ENCODE results near the gene F2R.
A peak's percentile ranks its signal among the peaks of the same experiment; 100 is the strongest.

F2R gene

GRCh38 chr5:76720988-76721569 lies 5.2 kb downstream of the F2R start:
- H3K9me3 ChIP-seq (ENCODE audit: control insufficient read depth, insufficient read depth, low read length), result no peaks in the 10 kb centered on the region
- peaks cover 3% of the 10 kb centered on the region; the same call in 1 of the 2 replicates for H3K4me1 ChIP-seq (ENCODE audit: control insufficient read depth, insufficient read depth, low read length)
- H3K27me3 ChIP-seq (ENCODE audit: control insufficient read depth, insufficient read depth, low read length), result no peaks in the 10 kb centered on the region; the same call in 1 of the 2 replicates
- no peaks in the 10 kb centered on the region; the same call in 1 of the 2 replicates for H3K36me3 ChIP-seq (ENCODE audit: control insufficient read depth, insufficient read depth, low read length)
- H3K27ac ChIP-seq (ENCODE audit: low read depth, low read length), result no peak overlapping the region
- H3K9ac ChIP-seq (ENCODE audit: low read depth, low read length), result no peak overlapping the region
- H3K4me3 ChIP-seq (ENCODE audit: low read depth, low read length), result no peak overlapping the region

GRCh38 chr5:76723266-76723665 lies 7.3 kb downstream of the F2R start:
- H3K27me3 ChIP-seq (ENCODE audit: control insufficient read depth, insufficient read depth, low read length), result no peaks in the 10 kb centered on the region
- 0 out of 2 replicates have a peak, but pooled peaks cover 3% of the 10 kb centered on the region for H3K9me3 ChIP-seq (ENCODE audit: control insufficient read depth, insufficient read depth, low read length)
- no peak overlapping the region for H3K4me3 ChIP-seq (ENCODE audit: low read depth, low read length)
- peaks cover 10% of the 10 kb centered on the region; the same call in 1 of the 2 replicates for H3K36me3 ChIP-seq (ENCODE audit: control insufficient read depth, insufficient read depth, low read length)
- no peak overlapping the region for H3K9ac ChIP-seq (ENCODE audit: low read depth, low read length)
- 0 out of 2 replicates have a peak, but pooled peaks cover 3% of the 10 kb centered on the region for H3K4me1 ChIP-seq (ENCODE audit: control insufficient read depth, insufficient read depth, low read length)
- H3K27ac ChIP-seq (ENCODE audit: low read depth, low read length), result no peak overlapping the region

- Histone ChIP-seq H3K9me3 (ENCODE audit: control insufficient read depth, insufficient read depth, low read length) (0 out of 2 replicates have a peak, but pooled peaks cover 5% of the 10 kb centered on the region), H3K4me3 (ENCODE audit: low read depth, low read length) (no peak overlapping the region), H3K9ac (ENCODE audit: low read depth, low read length) (no peak overlapping the region), H3K27me3 (ENCODE audit: control insufficient read depth, insufficient read depth, low read length) (no peaks in the 10 kb centered on the region), H3K27ac (ENCODE audit: low read depth, low read length) (no peak overlapping the region), H3K4me1 (ENCODE audit: control insufficient read depth, insufficient read depth, low read length) (0 out of 2 replicates have a peak, but pooled peaks cover 3% of the 10 kb centered on the region), H3K36me3 (ENCODE audit: control insufficient read depth, insufficient read depth, low read length) (peaks cover 11% of the 10 kb centered on the region; the same call in 1 of the 2 replicates)
Measured at GRCh38 chr5:76723906-76724305, 8.0 kb downstream of the F2R start.

GRCh38 chr5:76724871-76725270 lies 8.9 kb downstream of the F2R start:
- H3K4me3 ChIP-seq (ENCODE audit: low read depth, low read length), result no peak overlapping the region
- peaks cover 11% of the 10 kb centered on the region; the same call in 1 of the 2 replicates for H3K36me3 ChIP-seq (ENCODE audit: control insufficient read depth, insufficient read depth, low read length)
- H3K9ac ChIP-seq (ENCODE audit: low read depth, low read length), result no peak overlapping the region
- H3K4me1 ChIP-seq (ENCODE audit: control insufficient read depth, insufficient read depth, low read length), result 0 out of 2 replicates have a peak, but pooled peaks cover 3% of the 10 kb centered on the region
- H3K27me3 ChIP-seq (ENCODE audit: control insufficient read depth, insufficient read depth, low read length), result no peaks in the 10 kb centered on the region
- H3K27ac ChIP-seq (ENCODE audit: low read depth, low read length), result peak overlapping the region; percentile 4
- H3K9me3 ChIP-seq (ENCODE audit: control insufficient read depth, insufficient read depth, low read length), result 0 out of 2 replicates have a peak, but pooled peaks cover 9% of the 10 kb centered on the region

- no peak overlapping the region for H3K9ac ChIP-seq (ENCODE audit: low read depth, low read length)
- no peak overlapping the region for H3K4me3 ChIP-seq (ENCODE audit: low read depth, low read length)
- peaks cover 29% of the 10 kb centered on the region for H3K36me3 ChIP-seq (ENCODE audit: control insufficient read depth, insufficient read depth, low read length)
- peaks cover 12% of the 10 kb centered on the region; the same call in 1 of the 2 replicates for H3K9me3 ChIP-seq (ENCODE audit: control insufficient read depth, insufficient read depth, low read length)
- H3K4me1 ChIP-seq (ENCODE audit: control insufficient read depth, insufficient read depth, low read length), result 0 out of 2 replicates have a peak, but pooled peaks cover 3% of the 10 kb centered on the region
- H3K27me3 ChIP-seq (ENCODE audit: control insufficient read depth, insufficient read depth, low read length), result no peaks in the 10 kb centered on the region
- no peak overlapping the region for H3K27ac ChIP-seq (ENCODE audit: low read depth, low read length)
Measured at GRCh38 chr5:76728965-76729364, 13.0 kb downstream of the F2R start.

- H3K9ac ChIP-seq (ENCODE audit: low read depth, low read length), result no peak overlapping the region
- H3K36me3 ChIP-seq (ENCODE audit: control insufficient read depth, insufficient read depth, low read length), result peaks cover 34% of the 10 kb centered on the region
- H3K4me3 ChIP-seq (ENCODE audit: low read depth, low read length), result no peak overlapping the region
Measured at GRCh38 chr5:76729373-76730290, 13.7 kb downstream of the F2R start.

GRCh38 chr5:76732405-76733048 lies 16.6 kb downstream of the F2R start:
- peaks cover 12% of the 10 kb centered on the region; the same call in 1 of the 2 replicates for H3K9me3 ChIP-seq (ENCODE audit: control insufficient read depth, insufficient read depth, low read length)
- H3K4me3 ChIP-seq (ENCODE audit: low read depth, low read length), result no peak overlapping the region
- H3K27me3 ChIP-seq (ENCODE audit: control insufficient read depth, insufficient read depth, low read length), result no peaks in the 10 kb centered on the region
- no peak overlapping the region for H3K27ac ChIP-seq (ENCODE audit: low read depth, low read length)
- H3K36me3 ChIP-seq (ENCODE audit: control insufficient read depth, insufficient read depth, low read length), result peaks cover 26% of the 10 kb centered on the region
- no peaks in the 10 kb centered on the region for H3K4me1 ChIP-seq (ENCODE audit: control insufficient read depth, insufficient read depth, low read length)
- H3K9ac ChIP-seq (ENCODE audit: low read depth, low read length), result no peak overlapping the region

More at GRCh38 chr5:76729373-76730290, 13.7 kb downstream of the F2R start:
- H3K27ac ChIP-seq (ENCODE audit: low read depth, low read length), result no peak overlapping the region
- no peaks in the 10 kb centered on the region for H3K27me3 ChIP-seq (ENCODE audit: control insufficient read depth, insufficient read depth, low read length)
- peaks cover 12% of the 10 kb centered on the region; the same call in 1 of the 2 replicates for H3K9me3 ChIP-seq (ENCODE audit: control insufficient read depth, insufficient read depth, low read length)
- H3K4me1 ChIP-seq (ENCODE audit: control insufficient read depth, insufficient read depth, low read length), result 0 out of 2 replicates have a peak, but pooled peaks cover 1% of the 10 kb centered on the region

- no peak overlapping the region for H3K9ac ChIP-seq (ENCODE audit: low read depth, low read length)
- H3K36me3 ChIP-seq (ENCODE audit: control insufficient read depth, insufficient read depth, low read length), result peaks cover 26% of the 10 kb centered on the region
- no peaks in the 10 kb centered on the region for H3K4me1 ChIP-seq (ENCODE audit: control insufficient read depth, insufficient read depth, low read length)
- no peak overlapping the region for H3K4me3 ChIP-seq (ENCODE audit: low read depth, low read length)
- H3K27ac ChIP-seq (ENCODE audit: low read depth, low read length), result no peak overlapping the region
- H3K27me3 ChIP-seq (ENCODE audit: control insufficient read depth, insufficient read depth, low read length), result no peaks in the 10 kb centered on the region
- peaks cover 11% of the 10 kb centered on the region; the same call in 1 of the 2 replicates for H3K9me3 ChIP-seq (ENCODE audit: control insufficient read depth, insufficient read depth, low read length)
Measured at GRCh38 chr5:76733049-76733417, 17.1 kb downstream of the F2R start.

- no peak overlapping the region for H3K9ac ChIP-seq (ENCODE audit: low read depth, low read length)
- no peaks in the 10 kb centered on the region for H3K9me3 ChIP-seq (ENCODE audit: control insufficient read depth, insufficient read depth, low read length)
- no peaks in the 10 kb centered on the region for H3K4me1 ChIP-seq (ENCODE audit: control insufficient read depth, insufficient read depth, low read length)
- H3K36me3 ChIP-seq (ENCODE audit: control insufficient read depth, insufficient read depth, low read length), result peaks cover 23% of the 10 kb centered on the region
- H3K27me3 ChIP-seq (ENCODE audit: control insufficient read depth, insufficient read depth, low read length), result no peaks in the 10 kb centered on the region
- no peak overlapping the region for H3K4me3 ChIP-seq (ENCODE audit: low read depth, low read length)
- no peak overlapping the region for H3K27ac ChIP-seq (ENCODE audit: low read depth, low read length)
Measured at GRCh38 chr5:76735762-76736545, 20.0 kb downstream of the F2R start.
